GM23338 (cell line): ENCODE measurements around the gene ALPP. TPM values are rescaled to one million over a fixed set of nuclear protein-coding genes. Genes with fewer than 3 reads are reported as not detected.
"Not testable (repeated sequence)": the region's sequence is repeated elsewhere in the genome, so short reads cannot be mapped to it uniquely, and the experiment has no call there.

Experiments
- ATAC-seq: fragments of 200-7000 bp; cut with Tn5 transposase; 3 replicates; pipeline ENCODE4 v1.9.1; 2020
- DNase-seq: peaks from one replicate; pipeline ENCODE4 v3.0.0-alpha.2; 2015; ENCODE audit warnings: low spot score
- H2AFZ ChIP-seq: fragments of 200-600 bp; sonication (generic); 2 replicates; pipeline ENCODE4 v1.8.0; 2016; ENCODE audit warnings: antibody characterized with exemption, mild to moderate bottlenecking, moderate library complexity
- H3F3A ChIP-seq: fragments of 200-600 bp; sonication (generic); replicated peaks from 2 replicates; pipeline ENCODE4 v1.8.0; 2017; ENCODE audit warnings: antibody characterized with exemption, mixed run types, low read depth
- H3K27ac ChIP-seq: fragments of 200-600 bp; sonication (generic); 2 replicates; pipeline ENCODE4 v1.6.1; 2016; ENCODE audit warnings: low read depth
- H3K27me3 ChIP-seq: fragments of 200-600 bp; sonication (generic); 2 replicates; pipeline ENCODE4 v1.8.0; 2016; ENCODE audit warnings: mild to moderate bottlenecking, mixed run types, moderate library complexity; ENCODE audit not compliant: insufficient read depth
- H3K36me3 ChIP-seq: fragments of 200-600 bp; sonication (generic); 2 replicates; pipeline ENCODE4 v1.8.0; 2016; ENCODE audit warnings: mild to moderate bottlenecking; ENCODE audit not compliant: insufficient read depth
- H3K4me1 ChIP-seq: fragments of 200-600 bp; sonication (generic); 2 replicates; pipeline ENCODE4 v1.8.0; 2016; ENCODE audit warnings: mild to moderate bottlenecking, moderate library complexity; ENCODE audit not compliant: insufficient read depth
- H3K4me2 ChIP-seq: fragments of 200-600 bp; sonication (generic); 2 replicates; pipeline ENCODE4 v1.7.1; 2017; ENCODE audit warnings: mixed run types
- H3K4me3 ChIP-seq: fragments of 200-600 bp; sonication (generic); 2 replicates; pipeline ENCODE4 v1.6.1; 2016; ENCODE audit warnings: mixed run types
- H3K79me2 ChIP-seq: fragments of 200-600 bp; sonication (generic); replicated peaks from 2 replicates; pipeline ENCODE4 v1.8.0; 2017; ENCODE audit warnings: mild to moderate bottlenecking; ENCODE audit not compliant: insufficient read depth
- H3K9me2 ChIP-seq: fragments of 200-600 bp; sonication (generic); 2 replicates; pipeline ENCODE4 v1.8.0; 2017; ENCODE audit not compliant: insufficient read depth
- H4K20me1 ChIP-seq: fragments of 200-600 bp; sonication (generic); replicated peaks from 2 replicates; pipeline ENCODE4 v1.8.0; 2017; ENCODE audit warnings: mild to moderate bottlenecking; ENCODE audit not compliant: insufficient read depth
- H3K27ac Mint-ChIP-seq: 2 replicates; pipeline ENCODE4 v1.8.0; 2020; ENCODE audit warnings: inconsistent platforms, mild to moderate bottlenecking, moderate library complexity, mixed read lengths
- H3K27me3 Mint-ChIP-seq: 3 replicates; pipeline ENCODE4 v1.8.0; 2022; ENCODE audit warnings: low read depth, mild to moderate bottlenecking, moderate library complexity, mixed read lengths, inconsistent platforms; ENCODE audit not compliant: insufficient read depth, poor library complexity
- H3K36me3 Mint-ChIP-seq: 3 replicates; pipeline ENCODE4 v1.8.0; 2021; ENCODE audit warnings: low read depth, mild to moderate bottlenecking, inconsistent platforms, moderate library complexity, mixed read lengths
- H3K4me1 Mint-ChIP-seq: 3 replicates; pipeline ENCODE4 v1.8.0; 2020; ENCODE audit warnings: mild to moderate bottlenecking, inconsistent platforms, mixed read lengths
- H3K4me3 Mint-ChIP-seq: 3 replicates; pipeline ENCODE4 v1.8.0; 2021; ENCODE audit warnings: moderate library complexity, mild to moderate bottlenecking, inconsistent platforms, mixed read lengths
- H3K9me3 Mint-ChIP-seq: 3 replicates; pipeline ENCODE4 v1.8.0; 2020; ENCODE audit warnings: moderate library complexity, mild to moderate bottlenecking, inconsistent platforms, mixed read lengths
- POLR2AphosphoS5 ChIP-seq: IDR thresholded peaks from 2 replicates; pipeline ENCODE4 v1.6.1; 2016; ENCODE audit warnings: antibody characterized with exemption, low read depth
- polyA plus RNA-seq: library from polyadenylated mRNA; unstranded; fragments of >200 nt; fragmentation: Nextera tagmentation; extraction: Ambion mirVana; gene quantifications from 2 replicates; pipeline ENCODE4 v1.2.1, GENCODE V29; 2016
- total RNA-seq: library from RNA; depleted of rRNA; stranded (reverse); fragments of >200 nt; shearing (Covaris generic); gene quantifications from 2 replicates; pipeline ENCODE4 v1.2.3, GENCODE V29; 2014
- TF ChIP-seq, protein P1 (sequence below), 2 experiments: fragments of 200-600 bp in 1 of 2; sonication (generic) in 1 of 2; conservative IDR thresholded peaks; 2 replicates each; pipeline versions ENCODE4 v1.5.1 to v1.6.1; 2016 to 2017; ENCODE audit warnings: antibody characterized with exemption in 2 of 2, low read depth in 2 of 2, mild to moderate bottlenecking in 2 of 2, moderate library complexity in 1 of 2

ALPP gene
- total and polyA plus RNA-seq, 2 experiments from 2014 or later: 0.28 TPM; not detected in 1

DNA sequence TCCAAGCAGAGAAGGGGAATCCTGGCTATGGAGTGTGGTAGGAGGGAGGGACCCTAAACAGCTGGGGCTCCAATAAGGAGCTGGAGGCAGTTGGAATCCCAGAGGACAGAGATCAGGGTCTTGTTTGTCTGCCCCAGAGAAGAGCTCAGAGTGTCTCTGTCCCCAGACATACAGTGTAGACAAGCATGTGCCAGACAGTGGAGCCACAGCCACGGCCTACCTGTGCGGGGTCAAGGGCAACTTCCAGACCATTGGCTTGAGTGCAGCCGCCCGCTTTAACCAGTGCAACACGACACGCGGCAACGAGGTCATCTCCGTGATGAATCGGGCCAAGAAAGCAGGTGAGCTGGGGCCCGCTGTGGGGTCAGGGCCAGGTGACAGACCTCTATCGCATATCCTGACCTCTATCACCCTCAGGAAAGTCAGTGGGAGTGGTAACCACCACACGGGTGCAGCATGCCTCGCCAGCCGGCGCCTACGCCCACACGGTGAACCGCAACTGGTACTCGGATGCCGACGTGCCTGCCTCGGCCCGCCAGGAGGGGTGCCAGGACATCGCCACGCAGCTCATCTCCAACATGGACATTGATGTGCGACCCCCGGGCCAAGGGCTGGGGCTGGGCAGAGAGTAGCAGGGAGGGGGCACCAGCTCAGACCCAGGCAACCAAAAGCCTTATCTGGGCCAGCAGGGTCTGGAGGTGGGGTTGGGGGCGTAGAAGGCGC is 29.0 kb downstream of the ALPP start:
- not testable (repeated sequence) for H3K27ac Mint-ChIP-seq, H3K4me3 ChIP-seq, ATAC-seq, H3K36me3 ChIP-seq, H4K20me1 ChIP-seq, H3K4me1 Mint-ChIP-seq, H2AFZ ChIP-seq, H3F3A ChIP-seq, H3K36me3 Mint-ChIP-seq, DNase-seq, H3K4me2 ChIP-seq, H3K9me3 Mint-ChIP-seq, H3K27ac ChIP-seq, H3K4me1 ChIP-seq, H3K79me2 ChIP-seq, H3K4me3 Mint-ChIP-seq, H3K27me3 ChIP-seq, H3K9me2 ChIP-seq, H3K27me3 Mint-ChIP-seq

DNA sequence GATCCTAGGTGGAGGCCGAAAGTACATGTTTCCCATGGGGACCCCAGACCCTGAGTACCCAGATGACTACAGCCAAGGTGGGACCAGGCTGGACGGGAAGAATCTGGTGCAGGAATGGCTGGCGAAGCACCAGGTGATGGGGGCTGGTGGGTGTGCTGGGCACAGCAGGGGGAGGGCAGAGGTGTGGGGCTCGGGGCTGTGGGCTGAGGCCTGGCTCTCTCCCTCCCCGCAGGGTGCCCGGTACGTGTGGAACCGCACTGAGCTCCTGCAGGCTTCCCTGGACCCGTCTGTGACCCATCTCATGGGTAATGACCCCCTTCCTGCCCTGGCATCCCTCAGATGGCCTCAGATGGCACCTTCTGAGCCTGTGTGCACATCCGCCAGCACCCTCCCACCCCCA is 29.7 kb downstream of the ALPP start:
- not testable (repeated sequence) for ATAC-seq, H3K9me2 ChIP-seq, H3F3A ChIP-seq, H3K4me3 Mint-ChIP-seq, H3K27ac ChIP-seq, H3K27ac Mint-ChIP-seq, H3K79me2 ChIP-seq, H3K9me3 Mint-ChIP-seq, H4K20me1 ChIP-seq, H3K36me3 ChIP-seq, H3K4me3 ChIP-seq, H2AFZ ChIP-seq, H3K4me1 ChIP-seq, H3K27me3 Mint-ChIP-seq, H3K4me2 ChIP-seq, DNase-seq, H3K36me3 Mint-ChIP-seq, H3K4me1 Mint-ChIP-seq, H3K27me3 ChIP-seq

DNA sequence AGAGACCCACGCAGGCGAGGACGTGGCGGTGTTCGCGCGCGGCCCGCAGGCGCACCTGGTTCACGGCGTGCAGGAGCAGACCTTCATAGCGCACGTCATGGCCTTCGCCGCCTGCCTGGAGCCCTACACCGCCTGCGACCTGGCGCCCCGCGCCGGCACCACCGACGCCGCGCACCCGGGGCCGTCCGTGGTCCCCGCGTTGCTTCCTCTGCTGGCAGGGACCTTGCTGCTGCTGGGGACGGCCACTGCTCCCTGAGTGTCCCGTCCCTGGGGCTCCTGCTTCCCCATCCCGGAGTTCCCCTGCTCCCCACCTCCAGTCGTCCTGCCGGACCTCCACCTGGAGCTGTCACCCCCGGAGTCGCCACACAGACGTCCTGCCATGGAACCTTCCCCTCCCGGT is 31.1 kb downstream of the ALPP start:
- H3K4me2 ChIP-seq, H3K4me1 Mint-ChIP-seq, H3K27me3 Mint-ChIP-seq, H3K9me3 Mint-ChIP-seq, H3K4me3 Mint-ChIP-seq, H3K9me2 ChIP-seq, H3F3A ChIP-seq, H3K27me3 ChIP-seq, H3K4me1 ChIP-seq, H3K36me3 ChIP-seq, H3K27ac ChIP-seq, DNase-seq, H3K27ac Mint-ChIP-seq, H3K4me3 ChIP-seq, H4K20me1 ChIP-seq, H2AFZ ChIP-seq, H3K79me2 ChIP-seq, H3K36me3 Mint-ChIP-seq: not testable (repeated sequence)
- ATAC-seq: peak; percentile 22

DNA sequence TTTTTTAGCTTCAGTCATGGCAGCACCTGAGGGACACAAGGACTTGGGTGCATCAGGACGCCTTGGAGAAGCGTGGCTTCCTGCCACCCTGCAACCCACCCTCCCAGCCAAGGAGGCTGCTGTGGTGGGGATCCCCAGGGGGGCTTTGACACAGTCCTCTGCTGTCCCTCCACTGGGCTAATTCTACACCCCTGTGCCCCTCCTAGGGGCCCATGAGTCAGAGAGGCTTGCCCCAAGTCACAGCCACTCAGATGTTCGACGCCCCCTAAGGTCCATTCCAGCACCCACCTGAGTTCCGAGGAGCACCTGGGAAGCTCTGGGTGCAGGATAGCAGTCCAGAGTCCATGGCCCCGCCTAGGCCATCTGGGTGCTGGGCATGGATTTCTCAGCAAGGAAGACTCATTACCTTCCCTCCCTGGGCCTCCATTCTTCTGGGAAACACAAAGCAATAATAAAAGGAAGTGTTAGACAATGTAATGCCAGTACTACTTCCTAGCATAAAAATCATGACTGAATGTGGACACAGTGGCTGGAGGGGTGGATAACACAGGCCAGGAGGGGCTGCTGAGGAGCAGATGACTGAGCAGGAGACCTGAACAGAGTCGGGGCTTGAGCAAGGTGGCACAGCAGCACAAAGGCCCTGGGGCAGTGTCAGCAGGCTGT is 31.8 kb downstream of the ALPP start:
- Mint-ChIP-seq H3K4me1 (no peaks in the 10 kb centered on the region), H3K36me3 (no peaks in the 10 kb centered on the region), H3K27ac (no peak overlapping the region), H3K4me3 (no peak overlapping the region), H3K27me3 (peaks cover 6% of the 10 kb centered on the region), H3K9me3 (no peaks in the 10 kb centered on the region)
- H3F3A ChIP-seq: no peaks in the 10 kb centered on the region
- H3K4me1 ChIP-seq: no peaks in the 10 kb centered on the region
- H3K27ac ChIP-seq: no peak overlapping the region
- H3K4me3 ChIP-seq: no peak overlapping the region
- H2AFZ ChIP-seq: no peak overlapping the region
- peak; percentile 5 for ATAC-seq
- no peaks in the 10 kb centered on the region for H3K27me3 ChIP-seq
- no peak overlapping the region for H3K4me2 ChIP-seq
- no peaks in the 10 kb centered on the region for H3K79me2 ChIP-seq
- 0 out of 2 replicates have a peak, but pooled peaks cover 4% of the 10 kb centered on the region for H4K20me1 ChIP-seq
- H3K9me2 ChIP-seq: 0 out of 2 replicates have a peak, but pooled peaks cover under 1% of the 10 kb centered on the region
- DNase-seq: no peak
- no peaks in the 10 kb centered on the region for H3K36me3 ChIP-seq
- no peak for TF ChIP-seq POLR2AphosphoS5
- TF ChIP-seq, protein P1, sequence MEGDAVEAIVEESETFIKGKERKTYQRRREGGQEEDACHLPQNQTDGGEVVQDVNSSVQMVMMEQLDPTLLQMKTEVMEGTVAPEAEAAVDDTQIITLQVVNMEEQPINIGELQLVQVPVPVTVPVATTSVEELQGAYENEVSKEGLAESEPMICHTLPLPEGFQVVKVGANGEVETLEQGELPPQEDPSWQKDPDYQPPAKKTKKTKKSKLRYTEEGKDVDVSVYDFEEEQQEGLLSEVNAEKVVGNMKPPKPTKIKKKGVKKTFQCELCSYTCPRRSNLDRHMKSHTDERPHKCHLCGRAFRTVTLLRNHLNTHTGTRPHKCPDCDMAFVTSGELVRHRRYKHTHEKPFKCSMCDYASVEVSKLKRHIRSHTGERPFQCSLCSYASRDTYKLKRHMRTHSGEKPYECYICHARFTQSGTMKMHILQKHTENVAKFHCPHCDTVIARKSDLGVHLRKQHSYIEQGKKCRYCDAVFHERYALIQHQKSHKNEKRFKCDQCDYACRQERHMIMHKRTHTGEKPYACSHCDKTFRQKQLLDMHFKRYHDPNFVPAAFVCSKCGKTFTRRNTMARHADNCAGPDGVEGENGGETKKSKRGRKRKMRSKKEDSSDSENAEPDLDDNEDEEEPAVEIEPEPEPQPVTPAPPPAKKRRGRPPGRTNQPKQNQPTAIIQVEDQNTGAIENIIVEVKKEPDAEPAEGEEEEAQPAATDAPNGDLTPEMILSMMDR (conservative IDR thresholded peaks at IDR 0.05; ENCODE audit: low read depth in 2 of 2): 0 out of 4 replicates have a peak, but pooled peaks of 1 of the 2 experiments have one; percentile 1
